ENCODE data around the gene MPPED2.

- TF ChIP-seq EGR1 (IDR thresholded peaks at IDR 0.05) (no peak), USF1 (IDR thresholded peaks at IDR 0.05) (no peak), REST (IDR thresholded peaks at IDR 0.05; ENCODE audit: low read depth) (no peak), CEBPB (IDR thresholded peaks at IDR 0.05) (no peak), MAX (IDR thresholded peaks at IDR 0.05) (no peak), TAF1 (IDR thresholded peaks at IDR 0.05; ENCODE audit: low read depth) (no peak), YY1 (IDR thresholded peaks at IDR 0.05; ENCODE audit: low read depth) (no peak), NFIC (IDR thresholded peaks at IDR 0.05) (no peak), CREB1 (IDR thresholded peaks at IDR 0.05; ENCODE audit: low read depth) (no peak)
Measured at GRCh38 chr11:30521297-30522071, 64.7 kb downstream of the MPPED2 start.

All from Ishikawa (cell line).